Measurements from ENCODE around the gene GCC2.

DNA sequence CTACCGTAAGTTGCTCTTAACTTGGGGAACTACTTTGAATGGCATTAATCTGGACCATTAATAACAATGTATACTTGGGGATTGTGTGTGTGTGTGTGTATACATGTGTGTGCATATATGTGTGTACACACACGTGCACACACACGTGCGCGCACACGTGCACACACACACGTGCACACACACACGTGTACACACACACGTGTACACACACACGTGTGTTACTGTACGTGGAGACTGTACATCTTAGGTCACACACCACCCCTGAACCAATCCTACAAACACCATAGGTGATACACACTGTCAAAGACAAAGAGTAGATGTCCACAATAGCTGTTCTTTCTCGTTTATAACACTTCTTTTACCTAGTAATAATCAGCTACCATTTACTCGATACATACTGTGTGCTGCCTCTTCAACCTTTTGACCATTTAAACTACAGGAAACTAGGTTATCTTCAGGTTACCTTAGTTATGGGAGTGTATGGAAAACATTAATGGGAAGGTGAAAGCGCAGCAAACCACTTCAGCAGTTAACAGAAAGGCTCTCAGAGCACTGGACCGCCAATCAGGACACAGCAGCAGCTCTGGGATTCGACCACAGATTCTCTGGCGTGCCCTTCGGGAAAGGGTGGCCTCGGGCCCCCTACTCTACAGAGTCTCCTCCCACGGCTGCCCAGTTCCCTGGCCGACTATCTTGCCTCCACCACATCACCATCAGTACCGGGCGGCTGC, 894 bp upstream of the GCC2 start:
- TF ChIP-seq POLR2AphosphoS5 (IDR thresholded peaks at IDR 0.05; ENCODE audit: low read depth, low read length) (no peak), TAF1 (IDR thresholded peaks at IDR 0.05; ENCODE audit: borderline replicate concordance, insufficient read depth, low read length) (no peak), SIN3A (IDR thresholded peaks at IDR 0.05; ENCODE audit: borderline replicate concordance, insufficient read depth, low read length) (no peak)
- TF ChIP-seq, protein P1, sequence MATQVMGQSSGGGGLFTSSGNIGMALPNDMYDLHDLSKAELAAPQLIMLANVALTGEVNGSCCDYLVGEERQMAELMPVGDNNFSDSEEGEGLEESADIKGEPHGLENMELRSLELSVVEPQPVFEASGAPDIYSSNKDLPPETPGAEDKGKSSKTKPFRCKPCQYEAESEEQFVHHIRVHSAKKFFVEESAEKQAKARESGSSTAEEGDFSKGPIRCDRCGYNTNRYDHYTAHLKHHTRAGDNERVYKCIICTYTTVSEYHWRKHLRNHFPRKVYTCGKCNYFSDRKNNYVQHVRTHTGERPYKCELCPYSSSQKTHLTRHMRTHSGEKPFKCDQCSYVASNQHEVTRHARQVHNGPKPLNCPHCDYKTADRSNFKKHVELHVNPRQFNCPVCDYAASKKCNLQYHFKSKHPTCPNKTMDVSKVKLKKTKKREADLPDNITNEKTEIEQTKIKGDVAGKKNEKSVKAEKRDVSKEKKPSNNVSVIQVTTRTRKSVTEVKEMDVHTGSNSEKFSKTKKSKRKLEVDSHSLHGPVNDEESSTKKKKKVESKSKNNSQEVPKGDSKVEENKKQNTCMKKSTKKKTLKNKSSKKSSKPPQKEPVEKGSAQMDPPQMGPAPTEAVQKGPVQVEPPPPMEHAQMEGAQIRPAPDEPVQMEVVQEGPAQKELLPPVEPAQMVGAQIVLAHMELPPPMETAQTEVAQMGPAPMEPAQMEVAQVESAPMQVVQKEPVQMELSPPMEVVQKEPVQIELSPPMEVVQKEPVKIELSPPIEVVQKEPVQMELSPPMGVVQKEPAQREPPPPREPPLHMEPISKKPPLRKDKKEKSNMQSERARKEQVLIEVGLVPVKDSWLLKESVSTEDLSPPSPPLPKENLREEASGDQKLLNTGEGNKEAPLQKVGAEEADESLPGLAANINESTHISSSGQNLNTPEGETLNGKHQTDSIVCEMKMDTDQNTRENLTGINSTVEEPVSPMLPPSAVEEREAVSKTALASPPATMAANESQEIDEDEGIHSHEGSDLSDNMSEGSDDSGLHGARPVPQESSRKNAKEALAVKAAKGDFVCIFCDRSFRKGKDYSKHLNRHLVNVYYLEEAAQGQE (IDR thresholded peaks at IDR 0.05; ENCODE audit: insufficient read depth in 1 of 2, low read depth in 2 of 2, low read length in 2 of 2) = no peak
